Measurements from ENCODE around the gene HMGCLL1. TPM values are rescaled to one million over a fixed set of nuclear protein-coding genes. Genes with fewer than 3 reads are reported as not detected.

The HMGCLL1 gene
- total and polyA plus RNA-seq, 7 donors = 0.23 to 7.5 (median 0.89) TPM; not detected in 1

DNA sequence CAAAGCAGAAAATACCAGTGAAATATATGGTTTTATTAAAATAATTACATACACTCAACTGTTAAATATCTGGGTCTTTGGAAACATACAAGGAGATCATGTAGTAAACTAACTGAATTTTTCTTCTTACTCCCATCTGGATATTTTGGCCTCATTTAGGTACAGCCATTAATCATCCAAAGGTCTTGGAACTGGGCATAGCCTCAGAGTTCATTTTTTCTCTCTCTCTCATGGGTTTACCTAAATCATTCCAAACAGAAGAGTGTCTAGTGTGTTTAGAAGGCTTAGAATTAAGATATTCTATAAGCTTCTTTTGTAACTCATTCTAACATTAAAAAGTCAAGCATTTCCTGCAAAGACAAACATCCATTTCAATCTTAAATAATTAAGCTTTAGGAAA lies 79.4 kb downstream of the HMGCLL1 start:
- no peak for TF ChIP-seq EP300 (IDR thresholded peaks at IDR 0.05)
- TF ChIP-seq, protein P1, sequence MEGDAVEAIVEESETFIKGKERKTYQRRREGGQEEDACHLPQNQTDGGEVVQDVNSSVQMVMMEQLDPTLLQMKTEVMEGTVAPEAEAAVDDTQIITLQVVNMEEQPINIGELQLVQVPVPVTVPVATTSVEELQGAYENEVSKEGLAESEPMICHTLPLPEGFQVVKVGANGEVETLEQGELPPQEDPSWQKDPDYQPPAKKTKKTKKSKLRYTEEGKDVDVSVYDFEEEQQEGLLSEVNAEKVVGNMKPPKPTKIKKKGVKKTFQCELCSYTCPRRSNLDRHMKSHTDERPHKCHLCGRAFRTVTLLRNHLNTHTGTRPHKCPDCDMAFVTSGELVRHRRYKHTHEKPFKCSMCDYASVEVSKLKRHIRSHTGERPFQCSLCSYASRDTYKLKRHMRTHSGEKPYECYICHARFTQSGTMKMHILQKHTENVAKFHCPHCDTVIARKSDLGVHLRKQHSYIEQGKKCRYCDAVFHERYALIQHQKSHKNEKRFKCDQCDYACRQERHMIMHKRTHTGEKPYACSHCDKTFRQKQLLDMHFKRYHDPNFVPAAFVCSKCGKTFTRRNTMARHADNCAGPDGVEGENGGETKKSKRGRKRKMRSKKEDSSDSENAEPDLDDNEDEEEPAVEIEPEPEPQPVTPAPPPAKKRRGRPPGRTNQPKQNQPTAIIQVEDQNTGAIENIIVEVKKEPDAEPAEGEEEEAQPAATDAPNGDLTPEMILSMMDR (IDR thresholded peaks at IDR 0.05) = no peak
- TF ChIP-seq POLR2A (IDR thresholded peaks at IDR 0.05) = no peak
- no peak for TF ChIP-seq POLR2AphosphoS5 (IDR thresholded peaks at IDR 0.05)
- DNase-seq = no peak
- Histone ChIP-seq H3K4me3 (no peak overlapping the region), H3K36me3 (no peaks in the 10 kb centered on the region), H3K9me3 (no peaks in the 10 kb centered on the region), H3K27ac (no peak overlapping the region), H3K27me3 (no peaks in the 10 kb centered on the region), H3K4me1 (peaks cover 0 to 14% (median 0%) of the 10 kb centered on the region in 4 donors)
- intact Hi-C loops (cut with DNase I) = no loop called here

DNA sequence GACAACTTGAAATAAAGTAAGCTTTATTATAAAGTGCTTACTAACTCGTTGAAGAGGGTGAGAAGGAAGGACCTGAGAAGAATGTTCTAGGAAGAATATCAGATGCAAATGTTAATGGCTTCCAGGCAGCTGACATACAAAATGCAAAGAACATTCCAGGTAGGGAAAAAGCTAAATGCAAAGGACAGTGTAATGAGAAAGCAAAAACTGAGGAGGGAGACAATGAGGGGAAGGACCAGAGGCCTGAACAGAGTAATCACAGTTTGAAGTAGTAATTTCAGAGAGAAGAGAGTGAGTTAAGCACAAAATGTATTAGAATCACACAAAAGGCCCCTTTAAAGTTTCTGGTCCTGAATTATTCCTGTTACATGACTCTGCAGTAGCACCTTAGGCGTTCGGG lies 81.3 kb downstream of the HMGCLL1 start:
- intact Hi-C loops (cut with DNase I) = no loop called here
- WGBS, 2 donors = 74 to 84% methylated on average over 3 of the region's 3 CpGs
- Histone ChIP-seq H3K4me3 (no peak overlapping the region), H3K36me3 (no peaks in the 10 kb centered on the region), H3K27me3 (no peaks in the 10 kb centered on the region), H3K27ac (no peak overlapping the region), H3K9me3 (no peaks in the 10 kb centered on the region), H3K4me1 (peaks cover 0 to 14% (median 0%) of the 10 kb centered on the region in 4 donors)
- DNase-seq = no peak
- TF ChIP-seq EP300 (IDR thresholded peaks at IDR 0.05) = no peak
- no peak for TF ChIP-seq POLR2AphosphoS5 (IDR thresholded peaks at IDR 0.05)
- no peak for TF ChIP-seq POLR2A (IDR thresholded peaks at IDR 0.05)
- TF ChIP-seq, protein P1 (IDR thresholded peaks at IDR 0.05) = no peak

GRCh38 chr6:55496201-55496600 lies 82.8 kb downstream of the HMGCLL1 start:
- H3K4me3 ChIP-seq = no peak overlapping the region
- H3K9me3 ChIP-seq = no peaks in the 10 kb centered on the region
- no peaks in the 10 kb centered on the region for H3K36me3 ChIP-seq
- H3K4me1 ChIP-seq = peaks cover 0 to 5% (median 0%) of the 10 kb centered on the region in 4 donors
- DNase-seq = no peak
- H3K27ac ChIP-seq = no peak overlapping the region
- TF ChIP-seq, protein P1 (IDR thresholded peaks at IDR 0.05) = no peak
- TF ChIP-seq POLR2AphosphoS5 (IDR thresholded peaks at IDR 0.05) (no peak), EP300 (IDR thresholded peaks at IDR 0.05) (no peak), POLR2A (IDR thresholded peaks at IDR 0.05) (no peak)
- H3K27me3 ChIP-seq = no peaks in the 10 kb centered on the region
- intact Hi-C loops (cut with DNase I) = no loop called here
- 92 to 98% methylated on average over 1 of the region's 1 CpG for whole genome bisulfite sequencing, 2 donors

DNA sequence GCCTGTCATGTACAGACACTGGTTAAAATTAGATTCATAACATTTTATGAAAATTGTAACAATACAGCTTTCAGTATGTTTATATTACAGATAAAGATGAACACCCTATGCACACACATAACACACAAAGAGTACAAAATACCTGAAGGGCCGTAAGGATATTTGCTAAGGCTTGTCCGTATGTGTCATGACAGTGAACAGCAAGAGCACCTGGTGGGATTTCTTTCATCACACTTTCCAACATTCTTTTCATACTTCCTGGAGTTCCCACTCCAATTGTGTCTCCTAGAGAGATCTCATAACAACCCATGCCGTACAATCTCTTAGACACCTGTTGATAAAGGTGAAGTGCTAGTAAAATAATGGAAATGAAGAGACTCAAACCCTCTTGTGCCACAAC lies 83.7 kb downstream of the HMGCLL1 start:
- H3K9me3 ChIP-seq = no peaks in the 10 kb centered on the region
- H3K4me1 ChIP-seq = no peaks in the 10 kb centered on the region
- no peak for TF ChIP-seq POLR2A (IDR thresholded peaks at IDR 0.05)
- TF ChIP-seq POLR2AphosphoS5 (IDR thresholded peaks at IDR 0.05) = no peak
- TF ChIP-seq EP300 (IDR thresholded peaks at IDR 0.05) = no peak
- TF ChIP-seq, protein P1 (IDR thresholded peaks at IDR 0.05) = no peak
- 72 to 85% methylated on average over 3 of the region's 3 CpGs for WGBS, 2 donors
- intact Hi-C loops (cut with DNase I) = no loop called here
- no peak overlapping the region for H3K4me3 ChIP-seq
- no peak for DNase-seq
- no peaks in the 10 kb centered on the region for H3K27me3 ChIP-seq
- no peaks in the 10 kb centered on the region for H3K36me3 ChIP-seq
- no peak overlapping the region for H3K27ac ChIP-seq

- WGBS, 2 donors = 46 to 56% methylated on average over 2 of the region's 2 CpGs
- intact Hi-C loops (cut with DNase I) = no loop called here
- no peak overlapping the region for H3K27ac ChIP-seq
- no peaks in the 10 kb centered on the region for H3K36me3 ChIP-seq
- no peaks in the 10 kb centered on the region for H3K4me1 ChIP-seq
- no peak overlapping the region for H3K4me3 ChIP-seq
- no peak for TF ChIP-seq EP300 (IDR thresholded peaks at IDR 0.05)
- TF ChIP-seq, protein P1 (IDR thresholded peaks at IDR 0.05) = no peak
- TF ChIP-seq POLR2AphosphoS5 (IDR thresholded peaks at IDR 0.05) = no peak
- TF ChIP-seq POLR2A (IDR thresholded peaks at IDR 0.05) = no peak
- no peaks in the 10 kb centered on the region for H3K27me3 ChIP-seq
- DNase-seq = no peak
- no peaks in the 10 kb centered on the region for H3K9me3 ChIP-seq
These were observed 84.6 kb downstream of the HMGCLL1 start for GRCh38 chr6:55494411-55494810.
